ENCODE results near the gene OPN3.

Gene OPN3

DNA sequence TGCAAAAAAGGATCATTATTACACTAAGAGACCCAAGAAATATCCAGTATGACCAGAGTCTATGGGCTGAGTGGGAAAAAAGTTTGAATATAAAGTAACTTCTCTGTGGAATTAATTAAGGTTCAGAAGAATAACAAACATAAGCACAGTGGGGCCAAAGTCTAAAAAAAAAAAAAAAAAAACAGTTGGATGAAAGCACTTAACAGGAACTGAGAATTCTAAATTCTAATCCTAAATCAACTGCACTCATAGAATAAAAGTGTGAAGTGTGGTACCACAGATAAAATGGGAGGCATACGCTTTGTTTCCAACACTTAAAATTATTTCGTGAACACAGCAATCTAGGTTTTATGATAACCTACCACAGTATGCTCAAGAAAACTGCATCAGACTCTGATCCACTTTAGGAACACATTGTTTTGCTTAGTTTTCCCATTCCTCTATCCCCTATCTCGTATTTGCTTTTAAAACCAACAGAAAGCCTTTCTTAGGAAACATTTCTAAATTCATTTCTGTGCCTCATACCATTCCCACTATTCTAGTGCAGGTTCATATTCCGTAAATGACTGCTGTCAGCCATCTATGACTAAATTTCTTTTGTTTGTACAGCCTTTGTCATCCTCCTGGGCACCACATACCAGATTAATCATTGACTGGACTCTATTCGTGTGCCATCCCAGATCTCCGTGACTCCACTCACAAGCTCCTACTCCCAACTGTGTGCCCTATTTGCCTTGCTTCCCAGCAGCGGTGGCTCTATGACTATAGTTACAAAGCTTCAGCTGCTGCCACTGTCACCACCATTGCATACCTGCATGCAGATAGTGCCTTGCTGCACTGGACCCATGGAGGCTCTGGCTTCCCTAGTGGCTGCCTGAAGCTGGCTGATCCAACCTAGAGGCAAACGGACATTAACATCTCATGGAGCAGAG is 24.9 kb downstream of the OPN3 start:
- no peak for DNase-seq

DNA sequence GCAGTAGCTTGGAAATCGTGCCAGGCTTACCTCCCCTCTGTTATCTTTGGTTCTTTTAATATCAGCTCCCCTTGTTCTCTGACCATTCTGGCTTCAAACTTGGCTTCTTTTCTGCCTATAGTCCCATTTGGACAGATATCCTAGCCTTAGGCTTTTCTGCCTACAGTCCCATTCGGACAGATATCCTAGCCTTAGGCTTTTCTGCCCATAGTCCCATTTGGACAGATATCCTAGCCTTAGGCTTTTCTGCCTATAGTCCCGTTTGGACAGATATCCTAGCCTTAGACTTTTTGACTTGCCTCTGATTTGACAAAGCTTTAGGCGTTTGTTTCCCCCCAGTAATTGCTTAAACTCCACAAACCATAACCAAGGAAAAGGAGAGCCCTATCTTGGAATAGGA is 25.6 kb downstream of the OPN3 start:
- no peak for DNase-seq

DNA sequence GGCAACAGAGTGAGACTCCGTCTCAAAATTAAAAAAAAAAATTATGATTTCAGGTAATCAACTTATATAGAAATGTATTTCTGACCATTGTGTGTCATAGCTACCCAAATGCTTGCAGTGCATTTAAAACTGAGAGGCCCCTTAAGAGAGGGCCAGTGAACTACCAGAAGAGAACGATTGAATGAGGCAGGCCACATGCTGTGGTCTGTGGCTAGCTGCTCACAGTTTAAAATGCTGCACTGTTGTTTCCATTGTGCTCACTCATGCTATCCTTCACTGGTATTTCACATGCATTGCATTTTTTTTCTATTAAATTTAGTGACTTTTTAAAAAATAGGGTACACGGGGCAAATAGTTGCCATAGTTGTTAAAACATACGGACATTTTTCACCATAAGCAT is 26.0 kb downstream of the OPN3 start:
- no peak for DNase-seq

DNA sequence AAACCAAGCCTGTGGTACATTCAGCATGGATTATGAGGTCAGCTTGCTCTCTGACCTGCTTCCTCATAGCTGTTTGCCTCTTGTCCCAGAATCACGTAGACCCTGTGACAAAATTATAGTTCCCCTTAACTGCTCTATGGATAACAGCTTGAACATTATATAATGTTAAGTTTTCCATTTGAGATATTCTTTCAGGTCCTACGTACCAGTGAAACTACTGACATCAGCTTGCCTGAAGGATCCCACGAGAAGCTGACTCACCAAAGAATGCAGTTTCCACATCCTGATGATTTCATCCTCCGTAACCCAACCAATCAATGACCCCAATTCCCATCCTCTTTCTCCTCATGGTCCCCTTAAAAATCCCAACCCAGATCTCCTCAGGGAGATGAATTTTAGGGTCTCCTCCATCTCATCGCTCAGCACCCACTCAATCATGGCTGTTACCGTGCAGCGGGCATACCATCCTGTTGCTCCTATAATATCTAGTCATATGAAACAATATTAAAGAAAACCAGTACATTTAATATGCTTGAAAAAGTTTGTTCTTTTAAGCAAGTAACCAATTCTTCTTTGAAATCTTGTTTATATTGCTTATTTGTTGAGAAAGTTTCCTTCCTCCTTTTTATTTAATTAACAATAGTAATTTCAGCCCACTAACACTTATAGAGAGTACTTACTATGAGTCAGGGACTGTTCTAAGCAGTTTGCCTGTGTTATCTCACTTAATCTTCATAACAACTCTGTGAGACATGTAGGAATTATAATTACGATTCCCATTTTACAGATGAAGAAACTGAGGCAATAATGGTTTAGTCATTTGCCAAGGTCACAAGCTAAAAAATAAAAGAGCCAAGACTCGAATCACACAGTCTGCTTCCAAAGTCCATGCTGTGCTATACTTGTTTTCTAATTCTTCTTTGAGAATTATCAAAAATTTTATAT is 27.4 kb downstream of the OPN3 start:
- no peak for DNase-seq

DNA sequence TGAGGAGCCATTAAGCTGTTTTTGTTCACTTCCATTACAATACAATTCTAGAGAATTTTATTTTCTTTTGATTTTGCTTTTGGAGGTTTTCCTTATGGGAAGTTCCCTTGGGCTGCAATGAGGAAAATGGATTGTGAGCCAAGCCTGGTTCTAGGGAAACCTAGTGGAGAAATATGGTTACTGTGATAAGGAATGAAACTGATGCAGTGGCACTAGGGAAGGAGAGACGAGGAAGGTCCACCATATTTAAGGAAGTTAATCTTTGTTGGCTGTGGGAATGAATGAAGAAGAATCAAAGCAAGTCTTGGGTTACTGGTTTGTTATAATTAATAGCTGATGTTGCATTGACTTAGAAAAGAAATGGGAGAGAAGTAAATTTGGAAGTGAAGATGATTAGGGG is 28.4 kb downstream of the OPN3 start:
- DNase-seq: no peak

DNA sequence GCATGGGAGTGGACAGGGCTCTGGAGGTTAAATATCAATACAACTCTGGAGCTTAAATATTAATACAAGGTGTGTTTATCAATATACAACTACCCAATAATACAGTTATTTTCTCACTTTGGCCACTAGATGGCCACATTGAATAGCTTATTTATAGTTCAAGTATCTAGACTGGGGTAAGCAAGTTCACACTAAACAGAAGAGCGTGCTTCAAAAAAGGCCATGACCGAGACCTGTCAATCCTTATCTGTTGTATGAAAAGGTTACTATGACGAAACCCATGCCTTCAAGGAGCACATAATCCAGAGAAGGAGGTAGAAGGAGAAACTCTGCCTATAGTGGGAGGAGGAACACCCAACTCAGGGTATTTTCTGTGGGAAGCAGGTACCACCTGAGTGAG is 29.1 kb downstream of the OPN3 start:
- peak; percentile 71 for DNase-seq

DNA sequence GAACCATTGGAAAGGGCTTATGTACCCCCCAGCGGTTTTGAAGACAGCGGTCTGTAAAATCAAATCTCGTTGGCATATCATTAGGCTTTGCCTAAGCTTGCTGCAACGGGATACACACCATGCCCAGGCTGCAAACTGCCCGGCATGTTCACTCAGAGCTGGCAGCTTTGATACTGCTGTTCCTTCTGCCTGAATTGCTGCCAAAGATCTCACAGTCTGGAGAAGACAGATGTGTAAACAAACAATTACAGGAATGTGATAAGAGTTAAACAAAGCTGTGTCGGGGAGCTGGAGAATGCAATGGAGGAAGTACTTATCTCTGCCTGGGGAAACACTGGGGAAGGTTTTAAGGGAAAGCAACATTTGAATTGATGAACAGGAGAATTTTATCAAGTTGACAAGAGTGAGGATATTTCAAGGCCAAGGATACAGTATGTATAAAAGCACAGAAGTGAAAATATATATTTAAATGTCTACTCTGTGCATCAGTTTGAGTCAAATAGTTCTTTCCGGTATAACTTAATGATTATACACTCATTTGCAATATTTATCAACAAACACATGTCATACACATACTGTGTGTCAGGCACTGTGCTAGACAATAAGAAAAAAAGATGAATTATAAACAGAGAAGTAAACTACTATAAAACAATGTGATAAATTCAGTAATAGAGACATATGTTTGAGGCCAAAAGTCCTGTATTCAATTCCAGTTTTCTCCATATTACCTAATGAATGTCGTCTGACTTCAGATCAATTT is 29.9 kb downstream of the OPN3 start:
- no peak for DNase-seq

DNA sequence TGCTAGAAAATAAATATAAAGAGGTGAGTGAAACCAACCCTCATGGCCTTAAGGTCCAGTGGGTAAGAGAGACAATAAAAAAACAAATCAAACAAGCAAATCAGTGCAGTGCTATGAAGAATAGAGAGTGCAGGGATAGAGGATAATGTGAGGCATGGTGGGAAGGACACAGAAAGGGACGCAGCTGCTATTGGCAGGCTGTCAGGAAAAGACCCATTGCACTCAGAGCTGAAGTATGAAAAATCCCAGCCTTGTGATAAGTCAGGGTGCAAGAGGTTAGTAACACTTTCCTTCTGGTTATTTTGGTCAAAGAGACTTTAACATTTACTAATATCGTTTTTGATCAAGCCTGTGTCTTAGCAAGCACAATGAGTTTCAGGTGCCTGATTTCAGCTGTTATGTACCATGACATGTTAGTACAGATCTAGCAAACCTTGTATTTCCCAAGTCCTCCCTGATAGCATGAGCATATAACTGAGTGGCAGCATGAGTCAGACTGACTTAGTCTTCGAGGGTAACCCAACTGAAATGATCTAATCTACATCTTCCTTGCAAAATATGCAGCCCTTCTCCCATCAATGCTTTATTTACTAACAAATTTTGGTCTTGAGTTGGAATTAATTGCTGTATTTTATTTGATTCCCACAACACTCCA is 31.7 kb downstream of the OPN3 start:
- no peak for DNase-seq

DNA sequence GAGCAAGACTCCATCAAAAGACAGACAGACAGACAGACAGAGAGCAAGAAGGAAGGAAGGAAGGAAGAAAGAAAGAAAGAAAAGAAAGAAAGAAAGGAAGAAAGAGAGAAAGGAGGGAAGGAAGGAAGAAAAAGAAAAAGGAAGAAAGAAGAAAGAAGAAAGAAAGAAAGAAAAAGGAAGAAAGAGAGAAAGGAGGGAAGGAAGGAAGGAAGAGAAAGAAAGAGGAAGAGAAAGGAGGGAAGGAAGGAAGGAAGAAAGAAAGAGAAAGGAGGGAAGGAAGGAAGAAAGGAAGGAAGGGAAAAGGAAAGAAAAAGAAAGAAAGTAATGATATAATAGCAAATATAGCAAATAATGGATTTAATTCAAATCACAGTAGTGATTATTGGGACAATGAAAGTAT is 32.7 kb downstream of the OPN3 start:
- no peak for DNase-seq

DNA sequence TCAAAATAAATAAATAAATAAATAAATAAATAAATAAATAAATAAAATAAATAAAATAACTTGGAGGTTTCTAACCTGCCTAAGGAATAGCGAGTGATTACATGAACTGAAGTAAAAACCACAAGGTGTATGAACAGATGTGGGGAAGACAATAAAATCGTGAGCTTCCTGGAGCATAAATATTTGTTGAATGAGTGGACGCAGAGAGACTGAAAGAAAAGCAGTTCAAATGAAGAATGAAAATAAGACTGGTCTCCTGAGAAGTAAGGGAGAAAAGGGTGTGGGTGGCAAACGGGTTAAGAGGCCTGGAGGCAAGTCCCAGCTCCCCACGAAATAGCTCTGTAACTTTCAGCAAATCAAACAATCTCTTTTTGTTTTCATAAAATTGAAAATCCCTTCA is 33.6 kb downstream of the OPN3 start:
- DNase-seq: no peak

DNA sequence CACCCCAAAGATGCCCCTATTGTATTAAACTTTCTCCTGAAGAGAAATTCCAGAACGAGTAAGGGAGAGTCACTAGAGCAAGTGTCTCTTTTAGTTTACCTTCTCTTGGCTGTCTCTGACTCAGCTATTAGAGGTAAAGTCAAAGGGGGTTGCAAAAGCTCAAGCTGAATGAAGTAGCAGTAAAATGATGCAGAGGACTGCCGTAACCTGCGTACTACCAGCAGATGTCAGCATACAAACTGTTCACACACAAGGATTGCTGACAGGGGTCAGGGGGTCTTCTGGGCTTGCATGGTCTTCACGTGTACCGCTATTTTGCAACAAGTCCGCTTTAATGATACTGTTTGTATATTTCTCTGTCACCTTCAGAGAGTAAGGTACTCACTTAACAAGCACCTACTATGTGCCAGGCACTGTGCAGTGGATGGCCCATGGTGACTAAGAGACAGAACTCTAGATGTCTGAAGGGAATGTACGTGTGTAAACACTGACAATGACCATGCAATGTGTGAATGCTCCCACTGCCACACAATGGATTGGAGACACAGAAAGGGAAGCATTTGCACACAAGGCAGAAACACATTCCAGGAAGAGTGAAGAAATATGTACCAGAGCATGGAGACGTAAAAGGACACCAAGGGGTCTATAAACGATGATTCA is 34.9 kb downstream of the OPN3 start:
- no peak for DNase-seq

DNA sequence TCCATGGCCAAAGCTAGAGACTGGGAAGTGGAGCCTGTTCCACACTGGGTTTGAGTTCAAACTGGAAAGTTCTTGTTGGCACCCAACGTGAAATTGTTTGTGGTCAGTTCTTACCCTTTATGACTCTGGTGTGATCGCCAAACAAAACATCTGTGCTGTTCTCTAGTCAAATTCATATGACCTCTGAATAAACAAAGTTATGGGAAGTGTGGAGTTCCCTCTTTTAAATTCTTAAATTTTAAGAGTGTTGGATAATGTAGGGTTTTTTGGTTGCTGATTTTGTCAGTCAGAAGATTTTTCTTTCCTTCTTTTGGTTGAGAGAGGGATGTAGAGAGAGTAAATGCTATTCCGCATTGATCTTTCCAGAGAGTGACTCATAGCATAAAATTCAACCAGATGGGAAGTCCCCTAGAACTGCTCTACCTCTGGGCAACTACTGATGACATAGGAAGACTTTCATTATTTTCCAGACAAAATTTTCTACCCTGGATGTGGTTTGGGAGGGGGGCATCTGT is 36.4 kb downstream of the OPN3 start:
- no peak for DNase-seq

DNA sequence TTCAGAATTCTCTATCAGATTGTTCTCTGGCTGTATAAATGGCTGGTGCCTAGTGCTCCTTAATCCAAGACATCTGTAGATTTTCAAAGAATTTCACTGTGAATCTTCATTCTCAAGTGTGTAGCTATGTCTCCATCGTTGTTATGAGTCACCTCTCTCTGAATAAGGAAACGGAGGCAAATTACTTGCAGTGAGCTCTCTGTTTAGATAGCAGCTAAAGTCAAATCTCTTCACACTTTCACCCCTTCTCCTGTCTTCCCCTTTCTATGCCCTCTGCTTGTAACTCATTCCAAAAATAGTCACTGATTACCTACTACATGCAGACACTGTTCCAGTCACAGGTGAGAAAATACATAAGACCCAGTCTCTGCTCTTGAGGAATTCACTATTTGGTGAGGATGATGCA is 39.7 kb downstream of the OPN3 start:
- no peak for DNase-seq

DNA sequence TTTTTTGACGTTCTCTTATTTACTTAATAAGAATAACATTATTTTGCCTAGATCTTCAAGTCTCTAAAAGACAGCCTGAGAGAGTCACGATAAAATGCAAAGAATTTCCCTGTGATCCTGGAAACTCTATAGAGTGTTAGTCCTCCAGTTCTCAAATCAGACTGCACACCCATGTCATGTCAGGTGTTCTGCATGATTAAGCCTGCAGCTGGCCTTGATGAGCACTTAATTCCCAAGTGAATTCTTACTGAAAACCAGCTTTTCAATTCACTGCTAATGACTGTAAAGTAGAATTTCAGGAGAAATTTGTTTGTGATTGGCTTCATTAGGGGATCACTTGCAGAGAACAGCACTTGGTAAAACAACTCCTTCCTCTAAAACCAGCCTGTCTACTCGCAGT is 41.9 kb downstream of the OPN3 start:
- no peak for DNase-seq

DNA sequence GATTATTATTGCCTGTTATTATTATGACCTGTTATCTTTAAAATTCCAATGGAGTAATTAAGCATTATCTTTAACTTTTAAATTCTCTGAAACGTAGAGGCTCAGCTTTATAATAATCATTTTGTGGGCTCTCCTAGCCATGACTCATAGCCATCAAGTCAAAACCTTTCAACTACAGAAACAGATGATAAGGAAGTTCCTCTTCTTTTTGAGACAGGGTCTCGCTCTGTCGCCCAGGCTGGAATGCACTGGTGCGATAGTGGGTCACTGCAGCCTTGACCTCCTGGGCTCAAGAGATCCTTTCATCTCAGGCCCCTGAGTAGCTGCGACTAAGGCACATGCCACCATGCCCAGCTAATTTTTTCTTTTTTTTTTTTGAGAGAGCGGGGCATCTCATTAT is 43.5 kb downstream of the OPN3 start:
- no peak for DNase-seq

DNA sequence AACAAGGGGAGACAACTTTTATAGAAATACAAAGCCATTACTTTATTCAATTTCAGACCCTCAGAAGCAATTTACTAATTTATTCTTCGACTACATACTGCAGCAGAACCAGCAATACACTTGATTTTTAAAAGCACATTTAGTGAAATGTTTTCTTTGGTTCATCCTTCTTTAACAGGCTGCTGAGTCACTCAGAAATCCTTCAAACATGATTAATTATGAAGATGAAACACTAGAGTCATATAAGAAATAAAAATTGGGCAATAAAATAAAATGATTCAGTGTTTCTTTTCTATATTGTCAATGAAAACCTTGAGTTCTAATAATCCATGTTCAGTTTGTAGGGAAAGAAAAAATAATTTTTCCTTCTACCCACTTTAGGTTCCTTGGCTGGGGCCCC is 47.0 kb downstream of the OPN3 start:
- DNase-seq: no peak

DNA sequence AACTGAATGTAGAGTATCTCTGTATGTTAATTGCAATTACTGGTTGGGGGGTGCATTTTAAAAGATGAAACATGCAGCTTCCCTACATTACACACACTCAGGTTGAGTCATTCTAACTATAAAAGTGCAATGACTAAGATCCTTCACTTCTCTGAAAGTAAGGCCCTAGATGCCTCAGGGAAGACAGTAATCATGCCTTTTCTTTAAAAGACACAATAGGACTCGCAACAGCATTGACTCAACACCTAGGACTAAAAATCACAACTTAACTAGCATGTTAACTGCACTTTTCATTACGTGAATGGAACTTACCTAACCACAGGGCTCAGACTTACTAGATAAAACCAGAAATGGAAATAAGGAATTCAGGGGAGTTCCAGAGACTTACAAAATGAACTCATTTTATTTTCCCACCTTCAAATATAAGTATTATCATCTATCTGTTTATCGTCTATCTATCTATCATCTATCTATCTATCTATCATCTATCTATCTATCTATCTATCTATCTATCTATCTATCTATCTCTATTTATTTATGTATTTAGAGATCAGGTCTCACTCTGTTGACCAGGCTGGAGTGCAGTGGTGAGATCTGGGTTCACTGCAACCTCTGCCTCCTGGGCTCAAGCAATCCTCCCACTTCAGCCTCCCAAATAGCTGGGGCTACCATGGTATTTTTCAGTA is 47.8 kb downstream of the OPN3 start:
- no peak for DNase-seq

DNA sequence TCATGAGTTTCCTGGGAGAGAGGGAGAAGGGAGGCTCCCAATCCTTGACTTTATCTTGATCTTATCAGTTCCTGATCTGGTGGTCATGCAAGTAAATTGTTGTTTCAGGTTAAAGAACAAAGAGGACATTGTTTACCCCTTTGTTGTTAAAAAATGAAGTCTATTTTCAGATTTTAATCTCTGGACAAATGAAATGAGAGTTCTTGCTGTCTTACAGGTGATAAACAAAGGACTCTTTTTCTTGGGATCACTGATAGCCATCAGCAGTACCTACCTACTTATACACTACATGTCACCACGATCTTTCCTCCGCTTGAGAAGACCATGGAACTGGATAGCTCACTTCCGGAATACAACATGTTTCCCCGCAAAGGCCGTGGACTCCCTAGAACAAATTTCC is 48.4 kb downstream of the OPN3 start:
- DNase-seq: no peak

DNA sequence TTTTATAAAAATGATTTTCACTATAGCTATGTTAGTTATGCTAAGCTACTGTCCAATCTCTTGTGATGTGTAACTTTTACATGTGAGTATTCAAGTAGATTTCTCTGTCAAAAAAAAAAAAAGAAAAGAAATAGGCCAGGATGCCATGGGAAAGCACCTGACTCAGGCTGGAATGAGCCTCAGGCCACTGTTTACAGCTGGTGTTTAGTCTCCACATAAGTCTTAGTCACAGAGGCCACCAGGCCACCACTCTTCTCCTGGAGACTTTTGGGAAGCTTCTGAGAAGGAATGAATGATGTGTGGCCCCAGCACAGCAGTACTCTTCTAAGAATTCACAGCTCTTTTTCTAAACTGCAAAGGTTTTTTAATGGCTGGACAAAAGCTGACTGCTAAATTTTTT is 48.9 kb downstream of the OPN3 start:
- DNase-seq: no peak

DNA sequence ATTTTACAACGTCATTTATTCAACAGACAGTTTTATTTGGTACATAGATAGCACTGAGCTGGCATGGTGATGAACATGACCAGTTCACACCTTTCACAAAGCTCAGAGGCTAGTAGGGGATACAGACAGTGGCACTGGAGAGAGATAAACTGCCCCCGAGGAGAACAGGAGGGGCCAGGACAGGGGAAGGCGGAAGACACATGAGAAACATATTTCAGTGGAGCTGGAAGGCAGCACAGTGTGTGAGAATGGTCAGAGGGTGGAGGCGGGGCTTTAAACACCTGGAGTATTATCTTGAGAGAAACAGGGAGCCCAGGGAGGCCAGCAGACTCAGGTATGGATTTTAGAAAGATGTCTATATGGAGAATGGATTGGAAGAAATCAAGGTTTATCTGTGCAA is 49.5 kb downstream of the OPN3 start:
- no peak for DNase-seq

DNA sequence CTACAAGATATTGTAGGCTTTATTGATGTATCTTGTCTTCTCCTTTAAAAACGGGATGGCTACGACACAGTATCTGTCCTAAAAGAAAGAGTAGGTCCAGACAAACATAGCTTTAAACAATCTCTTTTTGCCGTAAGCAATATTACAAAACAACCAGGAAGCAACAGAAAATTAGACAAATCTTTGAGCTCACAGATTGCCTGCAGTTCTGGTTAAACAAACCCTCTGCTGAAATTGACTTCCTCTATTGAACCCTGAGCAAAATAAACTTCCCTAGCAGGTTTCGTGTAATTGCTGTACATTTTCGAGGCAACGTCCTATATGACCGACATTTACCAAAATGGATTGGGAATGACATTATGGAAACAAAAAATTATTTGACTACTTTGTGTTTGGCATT is 50.6 kb downstream of the OPN3 start:
- no peak for DNase-seq

Measured in midbrain (tissue), 1 donor.